MCF 10A (cell line): ENCODE measurements around the gene BPGM. TPM values are rescaled to one million over a fixed set of nuclear protein-coding genes. Genes with fewer than 3 reads are reported as not detected.

Experiments
- BruUV-seq: library from RNA; stranded (reverse); fragments of 400-500 nt; replicated peaks from 2 replicates; lab custom pipeline; 2021; lab: Mats Ljungman, UMichigan
- CTCF ChIA-PET: fragments of 300-600 bp; sonication (Branson Sonifier 250); formaldehyde crosslinking; extraction: SDS; loops from one replicate; lab custom pipeline; 2021; ENCODE audit warnings: antibody characterized with exemption, inconsistent platforms; lab: Yijun Ruan, JAX
- POLR2A ChIA-PET: fragments of 300-600, 350-650 bp; sonication (Branson Sonifier 250); formaldehyde crosslinking; extraction: SDS; loops from one replicate; lab custom pipeline; 2020; ENCODE audit warnings: antibody characterized with exemption, inconsistent platforms; lab: Yijun Ruan, JAX
- DNase-seq: peaks from one replicate; pipeline ENCODE4 v3.0.0-alpha.2; 2018; ENCODE audit not compliant: unreplicated experiment
- H3K27ac Mint-ChIP-seq: one replicate; pipeline ENCODE4 v1.8.0; 2022; ENCODE audit warnings: mild to moderate bottlenecking, low read depth, mixed read lengths; ENCODE audit not compliant: unreplicated experiment
- H3K27me3 Mint-ChIP-seq: one replicate; pipeline ENCODE4 v1.8.0; 2022; ENCODE audit warnings: mixed read lengths; ENCODE audit not compliant: insufficient read depth, unreplicated experiment
- H3K36me3 Mint-ChIP-seq: one replicate; pipeline ENCODE4 v1.8.0; 2022; ENCODE audit warnings: mild to moderate bottlenecking, moderate library complexity, mixed read lengths; ENCODE audit not compliant: insufficient read depth, unreplicated experiment
- H3K4me1 Mint-ChIP-seq: one replicate; pipeline ENCODE4 v1.8.0; 2022; ENCODE audit warnings: mixed read lengths; ENCODE audit not compliant: insufficient read depth, unreplicated experiment
- H3K4me3 Mint-ChIP-seq: one replicate; pipeline ENCODE4 v1.8.0; 2022; ENCODE audit warnings: mild to moderate bottlenecking, moderate library complexity, mixed read lengths; ENCODE audit not compliant: unreplicated experiment
- H3K9me3 Mint-ChIP-seq: one replicate; pipeline ENCODE4 v1.8.0; 2022; ENCODE audit warnings: mixed read lengths; ENCODE audit not compliant: unreplicated experiment
- CTCF ChIP-seq: fragments of 200-600 bp; IDR thresholded peaks from one replicate; pipeline ENCODE4 v1.8.0; 2022; ENCODE audit warnings: antibody characterized with exemption, mild to moderate bottlenecking; ENCODE audit not compliant: unreplicated experiment
- intact Hi-C: fragments of 100-400 bp; cut with micrococcal nuclease; formaldehyde crosslinking; loops from 2 replicates; pipeline ENCODE4 v1.14.1; 2022
- total RNA-seq: library from RNA; stranded (reverse); gene quantifications from 2 replicates; pipeline ENCODE4 v1.2.3, GENCODE V29; 2022

BPGM gene
- total RNA-seq, 1 experiment from 2014 or later, result 8.2 TPM

- CTCF ChIA-PET, result interaction anchor here (0.9 to 4.9 kb wide), 10 partner anchors 7 to 368 kb away, joined by 3 to 30 read pairs (median 8); partner anchors contain the start of gene BPGM
- no peaks in the 10 kb centered on the region for H3K27me3 Mint-ChIP-seq
- peak overlapping the region; percentile 94 for H3K27ac Mint-ChIP-seq
- no peak for TF ChIP-seq CTCF
- DNase-seq, result peak; percentile 54
- H3K9me3 Mint-ChIP-seq, result peaks cover 9% of the 10 kb centered on the region
- no peak overlapping the region for H3K4me3 Mint-ChIP-seq
- no TSS peak for BruUV-seq
- POLR2A ChIA-PET, result interaction anchor here (0.7 to 3.2 kb wide), 9 partner anchors 11 to 552 kb away, joined by 3 to 46 read pairs (median 6); partner anchors contain the start of genes BPGM, CALD1 and CYREN
- no peaks in the 10 kb centered on the region for H3K36me3 Mint-ChIP-seq
- H3K4me1 Mint-ChIP-seq, result peaks cover 64% of the 10 kb centered on the region
- intact Hi-C loops, result no loop called here
These were observed 27.7 kb upstream of the BPGM start for GRCh38 chr7:134618756-134619530.

- POLR2A ChIA-PET, result interaction anchor here (0.5 to 3.2 kb wide), 12 partner anchors 12 to 551 kb away, joined by 3 to 46 read pairs (median 5); partner anchors contain the start of genes BPGM, CALD1 and CYREN
- Mint-ChIP-seq H3K9me3 (peaks cover 9% of the 10 kb centered on the region), H3K36me3 (no peaks in the 10 kb centered on the region), H3K4me3 (no peak overlapping the region), H3K4me1 (peaks cover 58% of the 10 kb centered on the region), H3K27me3 (no peaks in the 10 kb centered on the region), H3K27ac (peak overlapping the region; percentile 94)
- TSS peak; percentile 91 for BruUV-seq
- no peak for TF ChIP-seq CTCF
- intact Hi-C loops, result no loop called here
- CTCF ChIA-PET, result interaction anchor here (0.6 to 4.9 kb wide), 14 partner anchors 8 to 367 kb away, joined by 3 to 30 read pairs (median 5); partner anchors contain the start of genes AKR1B10 and BPGM
- DNase-seq, result peak; percentile 92
These were observed 26.9 kb upstream of the BPGM start for GRCh38 chr7:134619627-134620331.

- H3K4me3 Mint-ChIP-seq, result no peak overlapping the region
- BruUV-seq, result no TSS peak
- no peaks in the 10 kb centered on the region for H3K27me3 Mint-ChIP-seq
- H3K9me3 Mint-ChIP-seq, result no peaks in the 10 kb centered on the region
- no peak for DNase-seq
- no peak for TF ChIP-seq CTCF
- POLR2A ChIA-PET, result interaction anchor here (1.3 to 5.3 kb wide), 3 partner anchors 11 to 23 kb away, joined by 3 to 61 read pairs (median 7); partner anchors contain the start of gene BPGM
- peak overlapping the region; percentile 75 for H3K27ac Mint-ChIP-seq
- peaks cover 43% of the 10 kb centered on the region for H3K4me1 Mint-ChIP-seq
- intact Hi-C loops, result no loop called here
- H3K36me3 Mint-ChIP-seq, result no peaks in the 10 kb centered on the region
- CTCF ChIA-PET, result interaction anchor here (0.8 to 4.9 kb wide), 7 partner anchors 10 to 363 kb away, joined by 3 to 30 read pairs (median 4); partner anchors contain the start of genes AGBL3 and BPGM
These were observed 24.2 kb upstream of the BPGM start for GRCh38 chr7:134622303-134622995.
